Left lobe of liver (tissue), 2 donors: ENCODE data around the gene DNAJA3. TPM values are rescaled to one million over a fixed set of nuclear protein-coding genes. Genes with fewer than 3 reads are reported as not detected.
A peak's percentile ranks its signal among the peaks of the same experiment; 100 is the strongest.

Source experiments
- ATAC-seq: fragments of 200-7000 bp; cut with Tn5 transposase; one replicate; pipeline ENCODE4 v1.9.1; 2020; ENCODE audit warnings: mild to moderate bottlenecking, moderate library complexity
- DNase-seq: peaks from one replicate; pipeline ENCODE4 v3.0.0-alpha.2; 2020; ENCODE audit warnings: low spot score
- total RNA-seq: library from RNA; stranded (reverse); gene quantifications from one replicate; pipeline ENCODE4 v1.2.1, GENCODE V29; 2021
- donor health status: DM: no; HTN: no; CAD: no; lungs with moderate emphysema.
- donor health status: DM: no; HTN: yes; CAD: no.

Gene DNAJA3
- total RNA-seq, 1 donor from 2014 or later: 57.0 TPM

DNA sequence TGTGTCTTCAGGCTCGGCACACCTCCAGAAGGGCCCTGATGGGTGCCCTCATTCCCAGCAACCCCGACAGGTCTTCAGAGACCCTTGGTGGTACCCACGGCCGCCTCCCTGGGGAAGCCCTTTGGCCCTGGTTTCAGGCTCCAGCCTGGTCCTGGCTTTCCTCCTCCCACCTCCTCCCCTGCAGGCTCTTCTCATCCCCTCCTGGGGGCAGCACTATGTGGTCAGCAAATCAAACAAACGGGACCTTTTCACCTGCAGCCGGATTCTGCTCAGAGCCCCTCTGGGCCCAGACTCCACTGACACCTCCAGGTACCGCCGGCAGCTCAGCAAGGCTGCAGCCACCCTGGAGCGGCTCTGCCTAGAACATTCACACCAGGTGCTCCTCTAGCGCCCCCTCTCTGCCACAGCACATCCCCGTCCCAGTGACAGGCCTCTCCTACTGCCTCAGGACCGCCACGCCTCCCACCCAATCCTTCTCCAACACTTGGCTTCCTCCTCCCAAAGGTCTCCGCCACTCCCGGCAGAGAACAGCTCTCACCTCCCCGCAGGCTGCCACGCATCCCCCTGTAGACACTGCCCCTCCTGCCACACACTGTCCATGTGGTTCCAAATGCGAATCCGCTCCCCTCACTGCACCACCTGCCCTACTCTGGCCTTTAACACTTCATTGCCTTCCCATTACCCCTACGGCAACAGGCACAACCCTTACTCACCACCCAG, 21.3 kb upstream of the DNAJA3 start:
- ATAC-seq (peak; percentile 23), DNase-seq (no peak)

DNA sequence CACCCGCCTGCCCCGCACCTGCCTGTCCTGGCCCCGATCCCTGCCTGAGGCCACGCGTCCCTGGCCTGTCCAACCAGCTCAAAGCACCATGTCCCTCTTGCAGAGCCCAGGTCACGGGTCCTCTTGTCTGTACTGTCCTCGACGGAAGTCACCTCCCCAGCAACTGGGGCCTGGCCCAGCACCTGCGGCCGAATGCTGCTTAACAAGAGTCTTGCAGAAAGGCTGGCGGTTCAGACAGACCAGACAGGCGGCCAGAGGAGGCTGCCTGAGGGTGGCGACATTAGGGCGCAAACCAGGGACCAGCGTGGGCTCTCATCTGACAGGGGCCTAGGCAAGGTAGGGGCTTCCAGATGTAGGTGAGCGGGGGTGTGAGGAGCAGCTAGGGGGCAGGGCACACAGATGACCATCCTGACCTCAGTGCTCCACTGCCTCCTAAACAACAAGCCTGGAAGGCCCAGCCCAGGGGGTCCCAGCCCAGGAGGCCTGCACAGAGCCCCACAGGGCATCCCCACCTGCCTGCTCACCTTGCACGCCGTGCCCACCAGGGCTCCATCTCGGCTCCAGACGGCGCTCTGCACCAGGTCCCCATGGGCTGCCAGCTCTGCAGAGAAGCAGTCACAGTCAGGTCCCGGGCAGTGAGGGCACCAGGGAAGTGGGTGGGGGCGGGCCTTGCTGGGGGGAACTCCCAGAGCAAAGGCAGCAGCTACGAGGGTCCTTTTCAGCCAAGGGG, 20.5 kb upstream of the DNAJA3 start:
- DNase-seq (no peak), ATAC-seq (no peak)

DNA sequence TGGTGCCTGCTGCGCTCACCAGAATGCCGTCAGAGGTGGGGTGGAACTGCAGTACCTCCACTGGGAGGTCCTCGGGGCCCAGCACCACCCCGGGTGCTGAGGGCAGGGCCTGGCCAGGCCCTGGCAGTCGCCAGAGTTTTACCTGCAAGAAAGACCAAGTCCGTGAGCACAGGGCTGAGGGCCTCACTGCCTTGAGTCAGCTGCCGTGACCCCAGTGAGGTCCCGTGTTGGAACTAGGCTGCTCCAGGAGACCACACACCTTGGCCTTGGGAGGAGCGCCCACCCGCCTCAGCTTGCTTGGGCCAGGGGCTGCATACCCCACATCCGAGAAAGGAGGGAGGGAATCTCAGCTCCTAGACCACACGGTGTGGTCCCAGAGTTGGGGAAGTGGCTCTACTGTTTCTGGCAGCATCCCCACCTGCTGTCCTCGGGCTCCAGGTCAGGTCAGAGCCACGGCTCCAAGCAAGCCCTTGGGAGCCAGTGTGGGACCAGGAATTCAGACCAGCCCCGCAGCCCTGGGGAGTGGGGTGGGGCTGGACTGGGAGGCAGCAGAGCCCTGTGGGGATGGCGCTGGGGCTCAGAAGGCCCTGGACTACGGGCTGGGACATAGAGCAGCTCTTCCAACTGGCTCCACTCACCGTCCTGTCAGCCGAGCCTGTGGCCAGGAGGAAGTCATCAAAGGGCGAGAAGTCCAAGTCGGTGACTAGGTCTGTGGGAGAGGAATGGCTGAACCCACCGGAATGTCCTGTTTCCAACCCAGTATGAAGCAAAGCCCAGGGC, 17.9 kb upstream of the DNAJA3 start:
- DNase-seq (no peak), ATAC-seq (no peak)

DNA sequence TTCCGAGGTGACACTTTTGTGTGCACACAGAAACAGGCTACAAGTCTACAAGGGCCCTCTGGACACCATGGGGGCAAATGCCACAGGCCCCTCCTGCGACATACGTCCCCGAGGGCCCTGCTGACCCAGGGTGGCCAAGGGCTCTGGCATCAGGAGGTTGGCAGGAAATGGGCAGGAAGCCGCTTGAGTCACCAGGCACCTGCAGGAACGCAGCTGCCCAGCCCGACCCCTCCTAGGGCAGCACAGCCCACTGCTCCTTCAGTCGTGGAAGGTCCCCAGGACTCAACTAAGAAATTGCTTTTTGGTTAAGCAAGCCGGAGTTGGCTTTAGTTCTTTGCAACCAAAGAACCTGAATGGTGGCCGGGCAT, 17.4 kb upstream of the DNAJA3 start:
- DNase-seq (no peak), ATAC-seq (no peak)

DNA sequence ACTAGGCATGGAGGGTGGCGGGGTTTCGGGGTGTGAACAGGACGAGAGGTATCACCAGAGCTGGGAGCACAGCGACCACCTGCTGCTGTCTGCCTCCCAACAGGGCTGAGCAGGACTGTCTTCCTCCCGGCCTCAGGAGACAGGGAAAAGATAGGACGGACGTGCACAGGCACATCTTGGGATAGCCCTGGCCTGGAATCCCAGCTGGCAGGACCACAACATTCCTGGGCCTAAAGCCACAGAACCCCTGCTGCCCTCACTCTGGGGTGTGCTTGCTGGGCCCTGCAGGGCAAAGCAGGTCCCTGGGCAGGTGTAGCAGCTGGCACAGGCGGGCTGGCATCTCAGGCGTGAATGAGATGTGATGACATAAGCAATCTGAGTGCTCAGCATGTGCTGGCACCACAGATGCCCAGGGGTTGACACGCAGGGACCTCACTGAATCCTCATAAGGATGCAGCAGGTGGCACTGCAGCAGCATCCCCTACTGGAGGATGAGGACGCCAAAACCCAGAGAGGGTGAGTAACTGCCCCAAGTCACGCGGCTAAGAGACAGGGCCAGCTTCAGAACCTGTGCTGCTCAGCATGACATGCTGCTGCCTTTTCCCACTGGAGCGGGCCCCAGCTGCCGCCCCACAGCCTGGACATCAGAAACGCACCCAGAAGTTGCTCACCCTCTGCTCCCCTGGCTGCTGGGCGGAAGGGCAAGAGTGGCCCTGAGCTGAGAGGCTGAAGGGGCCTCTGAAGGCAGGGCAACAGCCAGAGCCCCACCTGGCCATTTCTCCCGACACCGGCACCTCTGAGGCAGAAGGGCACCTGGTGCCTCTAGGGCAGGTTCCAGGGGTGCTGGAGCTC, 16.4 kb upstream of the DNAJA3 start:
- DNase-seq (no peak), ATAC-seq (no peak)

DNA sequence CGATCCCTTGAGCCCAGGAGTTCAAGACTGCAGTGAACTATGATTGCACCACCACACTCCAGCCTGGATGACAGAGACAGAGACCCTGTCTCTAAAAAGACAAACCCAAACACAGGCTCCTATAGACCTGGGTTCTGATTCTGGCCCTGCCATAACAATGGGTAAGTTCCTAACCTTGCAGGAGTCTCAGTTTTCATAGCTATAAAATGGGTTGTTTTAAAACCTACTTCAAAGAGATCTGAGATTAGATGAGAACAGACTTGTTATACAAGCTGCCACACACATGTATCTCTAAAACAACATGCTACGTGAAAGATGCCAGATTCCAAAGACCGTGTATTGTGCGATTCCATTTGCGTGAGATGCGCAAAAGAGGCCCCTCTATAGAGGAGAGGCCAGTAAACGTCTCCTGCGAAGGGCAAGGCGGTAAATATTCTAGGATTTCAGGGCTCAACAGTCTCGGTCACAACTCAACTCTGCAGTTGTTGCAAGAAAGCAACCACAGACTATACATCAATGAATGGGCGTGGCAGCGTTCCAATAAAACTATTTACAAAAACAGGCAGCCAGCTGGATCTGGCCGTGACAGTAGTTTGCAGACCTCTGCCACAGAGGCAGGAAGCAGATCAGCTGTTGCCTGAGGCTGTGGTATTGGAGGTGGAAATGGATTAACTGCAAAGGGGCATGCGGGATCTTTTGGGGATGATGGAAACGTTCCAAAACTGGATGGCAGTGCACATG, 15.2 kb upstream of the DNAJA3 start:
- peak; percentile 30 for ATAC-seq

DNA sequence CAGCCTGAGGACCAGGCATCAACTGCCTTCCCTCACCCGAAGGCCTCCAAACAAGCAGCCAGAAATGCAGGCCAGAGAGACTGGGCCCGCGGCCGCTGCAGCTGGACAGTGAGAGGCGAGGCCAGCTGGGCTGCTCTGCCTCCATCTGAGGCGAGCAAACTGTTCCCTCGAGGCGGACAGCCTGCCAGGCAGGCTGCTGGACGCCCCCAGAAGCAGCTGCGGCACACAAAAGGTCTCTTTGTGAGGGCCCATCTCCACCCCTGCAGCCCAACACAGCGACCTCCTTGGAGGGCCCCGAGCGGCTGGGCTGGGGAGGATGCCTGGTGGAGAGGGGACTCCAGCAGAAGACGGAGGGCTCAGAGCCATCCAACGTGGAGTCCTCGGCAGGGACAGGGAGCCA, 14.0 kb upstream of the DNAJA3 start:
- no peak for DNase-seq
- no peak for ATAC-seq

More for the DNA sequence above, 15.2 kb upstream of the DNAJA3 start:
- no peak for DNase-seq

DNA sequence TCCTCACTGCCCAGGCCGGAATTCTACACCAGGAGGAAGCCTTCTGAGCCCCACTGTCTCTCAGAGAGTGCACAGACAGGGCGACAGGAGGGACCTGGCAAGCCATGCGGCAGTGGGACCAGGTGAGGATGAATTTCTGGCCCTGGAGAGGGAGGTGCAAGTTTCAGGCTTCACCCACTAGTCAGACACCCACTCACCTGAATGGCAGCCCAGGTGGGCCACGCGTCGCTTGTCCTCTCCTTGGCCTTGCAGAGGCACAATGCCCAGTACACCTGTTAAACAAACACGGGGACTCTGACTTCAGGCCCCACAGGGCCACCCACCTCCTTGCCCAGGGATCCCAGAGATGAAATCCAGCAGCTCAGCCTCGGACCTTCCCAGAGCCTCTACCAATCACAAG, 13.5 kb upstream of the DNAJA3 start:
- no peak for ATAC-seq
- no peak for DNase-seq

DNA sequence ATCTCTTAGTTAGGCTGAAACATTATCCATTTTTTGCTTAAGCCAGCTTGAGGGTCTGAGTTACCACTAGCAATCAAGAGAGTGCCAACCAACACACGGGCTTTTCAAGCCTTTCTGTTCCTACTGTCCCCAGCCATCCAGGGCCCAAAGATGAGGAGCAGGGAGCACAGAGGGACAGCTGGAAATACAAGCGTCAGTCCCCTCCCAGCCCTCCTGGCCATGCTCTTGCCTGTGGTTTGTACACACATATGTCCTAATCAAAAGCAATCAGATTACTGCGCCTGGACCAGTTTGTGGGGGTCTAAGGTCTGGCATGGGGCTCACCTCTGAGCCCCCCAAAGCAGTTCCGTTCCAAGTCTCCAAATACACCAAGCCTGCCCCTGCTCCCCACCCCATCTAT, 12.8 kb upstream of the DNAJA3 start:
- no peak for ATAC-seq
- DNase-seq: no peak

DNA sequence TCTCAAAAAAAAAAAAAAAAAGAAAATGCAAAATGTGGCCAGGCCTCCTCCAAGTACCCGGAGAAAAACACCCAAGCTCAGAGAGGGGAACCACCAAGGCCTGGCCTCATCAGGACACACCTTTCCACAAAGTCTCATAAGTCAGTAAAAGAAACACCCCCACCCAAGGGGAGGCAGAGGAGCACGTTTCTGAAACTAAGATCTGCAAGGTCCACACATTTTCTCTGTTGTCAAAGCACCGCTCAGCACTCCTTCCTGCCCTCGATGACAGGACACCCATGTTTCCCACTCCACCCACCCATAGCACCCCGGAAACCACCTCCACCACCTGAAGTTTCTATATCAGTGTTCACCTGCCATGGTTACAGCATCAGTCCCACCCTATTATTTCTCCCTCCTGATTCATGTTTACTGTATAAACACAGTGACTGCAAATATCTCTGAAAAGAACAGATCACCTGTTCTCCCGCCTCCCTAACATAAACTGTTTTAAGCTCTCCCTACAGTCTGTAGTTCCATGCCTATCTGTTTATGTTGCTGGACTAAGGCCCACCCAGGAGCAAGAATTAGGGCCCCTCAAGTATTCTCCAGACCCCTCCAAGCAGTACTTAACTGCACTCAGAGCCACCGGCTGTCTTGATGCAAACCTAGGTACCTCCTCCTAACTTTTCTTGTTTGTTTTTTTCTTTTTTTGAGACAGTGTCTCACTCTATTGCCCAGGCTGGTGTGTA, 11.3 kb upstream of the DNAJA3 start:
- ATAC-seq (no peak), DNase-seq (no peak)

DNA sequence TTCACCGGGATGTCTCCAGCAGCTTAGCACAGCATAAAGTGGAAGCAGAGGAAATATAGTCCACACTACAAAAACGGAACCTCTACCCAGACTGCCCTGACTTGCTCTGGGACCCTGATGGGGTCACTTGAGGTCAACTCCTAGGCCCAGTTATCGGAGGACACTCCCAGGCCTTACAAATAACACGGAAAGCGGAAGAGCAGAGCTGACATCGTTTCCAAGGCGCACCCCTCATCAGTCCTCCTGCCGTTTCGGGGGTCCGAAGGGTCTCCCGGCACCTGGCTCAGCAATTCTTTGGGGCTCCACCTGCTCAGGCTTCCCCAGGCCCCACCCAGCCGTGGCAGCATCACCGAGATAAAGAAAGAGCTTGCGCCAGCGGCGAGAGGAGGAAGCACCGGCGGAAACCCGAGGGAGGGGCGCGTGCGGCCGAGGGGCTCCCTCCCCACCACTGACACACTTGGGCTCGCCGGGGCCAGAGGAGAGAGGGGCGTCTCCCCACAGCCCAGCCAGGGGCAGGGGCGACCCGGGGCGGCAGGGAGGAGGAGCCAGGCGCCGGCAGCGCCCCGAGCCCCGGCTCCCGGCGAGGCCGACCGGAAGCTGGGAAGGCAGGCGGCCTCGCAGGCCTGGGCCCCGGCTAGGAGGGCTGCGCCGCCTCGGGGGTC, 10.0 kb upstream of the DNAJA3 start:
- DNase-seq (no peak), ATAC-seq (peak; percentile 37)

DNA sequence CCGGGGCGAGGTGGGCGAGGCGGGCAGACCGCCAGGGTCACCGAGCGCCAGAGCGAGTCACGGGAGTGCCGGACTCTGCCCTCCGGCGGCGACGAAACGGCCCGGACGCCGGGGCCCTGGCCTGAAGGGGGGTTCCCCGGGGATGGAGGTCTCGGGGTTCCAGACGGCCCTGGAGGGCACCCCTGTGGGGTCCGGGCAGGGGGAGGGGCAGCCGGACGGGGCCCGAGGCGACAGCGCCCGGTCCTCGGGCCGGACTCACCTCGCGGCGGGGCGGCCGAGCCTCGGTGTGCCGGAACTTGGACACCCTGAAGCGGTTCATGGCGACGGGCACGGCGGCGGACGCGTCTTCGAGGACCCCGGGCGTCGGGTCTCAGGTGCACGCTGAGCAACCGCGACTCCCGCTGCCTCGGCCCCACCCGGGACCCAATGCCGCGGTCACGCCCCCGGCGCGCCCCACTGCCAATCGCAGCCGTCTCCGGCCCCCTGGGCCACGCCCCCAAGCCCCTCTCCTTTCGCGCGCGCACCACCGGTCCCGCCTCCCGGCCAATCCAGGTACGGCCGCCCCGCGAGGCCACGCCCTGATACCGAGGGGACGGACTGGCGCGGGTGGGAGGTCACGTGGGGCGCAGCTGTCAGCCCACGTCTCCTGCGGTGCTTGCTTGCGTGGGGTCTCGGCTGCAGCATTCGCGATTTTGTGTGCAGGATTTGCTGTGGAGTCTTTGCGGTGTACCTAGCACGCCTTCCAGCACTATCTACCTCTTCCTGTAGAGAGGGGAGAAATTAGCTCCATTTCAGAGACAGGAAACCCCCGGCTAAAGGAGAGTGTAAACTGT, 9.3 kb upstream of the DNAJA3 start, which contains the start of gene CORO7:
Gene CORO7 (minus strand): TSS at position 397 of the 833 bp plus-strand sequence. CDS start 78 bp downstream, at position 319.
- ATAC-seq (peak; percentile 95), DNase-seq (peak; percentile 97)

DNA sequence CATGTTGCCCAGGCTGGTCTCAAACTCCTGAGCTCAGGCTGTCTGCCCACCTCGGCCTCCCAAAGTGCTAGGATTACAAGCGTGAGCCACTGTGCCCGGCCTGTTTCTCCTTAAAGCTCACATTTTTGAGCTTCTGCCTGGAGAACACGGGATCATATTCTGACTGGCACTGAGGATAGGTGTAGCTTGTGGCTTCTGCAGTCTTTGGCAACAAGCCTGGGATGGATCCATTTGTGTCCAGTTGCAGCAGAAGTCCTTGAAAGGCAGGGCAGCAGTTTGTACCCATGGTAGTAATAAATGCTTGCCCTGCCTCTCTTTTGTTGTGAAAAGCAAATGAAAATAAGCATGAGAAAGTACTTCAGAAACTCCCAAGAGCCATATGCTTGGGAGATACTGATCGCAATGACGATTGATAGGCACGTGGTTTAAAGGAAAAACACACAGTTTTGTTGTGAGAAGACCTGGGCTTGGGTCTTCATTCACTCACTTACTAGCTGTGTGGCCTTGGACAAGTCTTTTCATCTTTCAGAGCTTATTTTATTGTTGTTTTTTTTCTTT, 6.2 kb upstream of the DNAJA3 start:
- DNase-seq: no peak
- no peak for ATAC-seq

DNA sequence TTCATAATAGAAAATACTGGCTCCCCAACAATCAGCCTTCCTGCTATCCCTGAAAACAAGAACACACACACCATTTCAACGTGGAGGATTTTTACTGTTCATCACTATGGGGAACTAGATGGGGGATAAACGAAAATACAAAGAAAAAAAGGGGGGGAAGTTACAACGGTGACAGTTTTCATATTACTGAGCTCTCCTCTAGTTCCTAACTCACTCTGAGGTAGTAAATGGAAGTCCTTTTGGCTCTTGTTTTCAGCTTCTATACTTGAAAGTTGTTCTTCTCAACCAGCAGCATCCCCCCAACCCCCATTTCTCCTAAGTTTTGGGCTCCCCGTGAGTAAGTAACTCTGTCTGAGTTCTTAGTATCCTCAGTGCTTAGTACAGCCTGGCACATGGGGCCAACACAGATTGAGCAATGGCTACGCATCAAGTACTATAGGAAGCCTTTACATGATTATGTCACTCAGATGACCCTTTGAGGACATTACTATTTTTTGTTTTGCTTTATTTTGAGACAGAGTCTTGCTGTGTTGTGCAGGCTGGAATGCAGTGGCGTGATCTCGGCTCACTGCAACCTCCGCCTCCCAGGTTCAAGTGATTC, 5.1 kb upstream of the DNAJA3 start:
- DNase-seq: no peak
- no peak for ATAC-seq

DNA sequence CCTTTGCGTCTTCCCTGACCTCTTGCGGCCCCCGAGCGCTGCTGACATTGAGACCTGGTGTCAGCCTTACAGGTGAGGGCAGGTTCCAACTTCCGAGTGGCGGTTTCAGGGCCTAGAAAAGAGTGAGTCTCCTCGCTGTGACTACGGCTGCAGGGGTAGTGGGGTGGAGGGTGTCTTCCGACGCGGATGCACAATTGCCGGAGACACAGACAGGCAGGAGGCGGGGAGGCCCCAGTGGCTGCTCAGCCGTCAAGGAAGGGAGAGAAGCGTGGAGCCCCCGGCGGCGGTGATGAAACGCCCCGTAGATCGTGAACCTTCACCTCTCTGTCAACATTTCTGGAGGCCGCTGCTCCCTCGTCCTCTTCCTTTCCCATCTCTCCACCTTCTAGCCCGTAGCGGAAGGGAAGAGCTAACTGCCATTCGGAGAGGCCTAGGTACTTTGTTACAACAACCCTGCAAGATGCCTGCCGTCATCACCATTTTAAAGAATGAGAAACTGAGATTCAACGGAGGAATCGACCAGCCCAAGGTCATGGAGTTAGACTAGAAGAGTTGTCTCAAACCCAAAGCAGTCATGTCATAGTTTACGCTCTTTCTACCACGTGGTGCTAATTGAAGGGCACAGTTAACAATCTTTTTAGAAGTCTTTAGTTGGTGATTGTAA, 485 bp downstream of the DNAJA3 start:
- ATAC-seq (peak; percentile 61), DNase-seq (no peak)

DNA sequence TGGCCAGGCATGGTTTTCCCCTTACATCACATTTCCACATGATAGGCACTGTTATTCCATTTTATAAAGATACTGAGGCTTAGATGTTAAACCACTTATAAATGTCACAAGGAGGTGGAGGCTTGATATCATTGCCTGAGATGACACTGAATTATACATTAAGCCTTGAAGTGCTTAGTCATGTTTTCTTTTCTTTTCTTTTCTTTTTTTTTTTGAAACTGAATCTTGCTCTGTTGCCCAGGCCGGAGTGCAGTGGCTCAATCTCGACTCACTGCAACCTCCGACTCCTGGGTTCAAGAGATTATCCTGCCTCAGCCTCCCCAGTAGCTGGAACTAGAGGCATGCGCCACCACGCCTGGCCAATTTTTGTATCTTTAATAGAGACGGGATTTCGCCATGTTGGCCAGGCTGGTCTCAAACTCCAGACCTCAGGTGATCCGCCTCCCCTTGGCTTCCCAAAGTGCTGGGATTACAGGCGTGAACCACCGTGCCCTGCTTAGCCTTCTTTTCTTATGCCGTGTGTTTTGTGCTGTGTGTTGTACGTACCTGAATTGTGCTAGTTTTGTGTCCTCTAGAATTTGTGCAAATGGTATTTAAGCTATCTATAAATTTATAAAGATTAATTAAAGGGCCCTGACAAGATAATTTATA, 1.2 kb downstream of the DNAJA3 start:
- ATAC-seq (no peak), DNase-seq (no peak)
